ENCODE measurements around the gene FATE1. TPM values are rescaled to one million over a fixed set of nuclear protein-coding genes. Genes with fewer than 3 reads are reported as not detected.

The FATE1 gene
- total and polyA plus RNA-seq, 2 of the 8 experiments (the other 6 are each of a cell fraction or from before 2014, with no cell fraction given), result 0.12 TPM; not detected in 1

DNA sequence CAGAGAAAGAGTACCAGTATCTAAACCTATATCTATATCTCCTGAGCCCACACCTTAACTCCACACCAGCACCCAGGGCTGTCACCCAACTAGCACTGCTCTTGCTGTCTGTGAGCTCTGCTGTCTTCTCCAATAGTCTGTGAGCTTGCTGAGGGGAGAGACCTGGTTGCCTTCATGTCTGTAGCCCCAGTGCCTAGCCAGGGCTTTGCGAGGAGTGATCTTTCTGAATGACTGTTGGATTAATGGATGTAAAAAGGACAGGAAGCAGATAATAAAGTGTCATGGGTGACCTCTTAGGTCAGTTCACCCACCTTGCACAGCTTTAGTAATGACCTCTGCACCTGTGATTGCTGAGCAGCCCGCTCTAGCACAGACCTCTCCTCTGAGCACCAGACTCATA is 49.2 kb downstream of the FATE1 start:
- Histone ChIP-seq H3K4me3 (ENCODE audit: extremely low read depth in 1 of 4, insufficient read depth in 2 of 4, low read depth in 3 of 4, low read length in 4 of 4) (no peak overlapping the region), H2BK5ac (ENCODE audit: low read depth, low read length) (no peak overlapping the region), H3K23ac (ENCODE audit: insufficient read length) (no peak overlapping the region), H3K36me3 (ENCODE audit: control insufficient read depth in 2 of 4, insufficient read depth in 4 of 4, low read length in 3 of 4) (no peaks in the 10 kb centered on the region), H3K4ac (replicated peaks; ENCODE audit: insufficient read length, low read depth, low read length) (no peak overlapping the region), H4K5ac (ENCODE audit: insufficient read length, low read depth, low read length) (no peak overlapping the region), H2BK20ac (ENCODE audit: low read length) (no peak overlapping the region), H3K27ac (ENCODE audit: low read depth, low read length) (no peak overlapping the region), H3K56ac (replicated peaks; ENCODE audit: insufficient read length, low read depth, low read length) (no peak overlapping the region), H4K91ac (replicated peaks; ENCODE audit: insufficient read length, low read length) (no peak overlapping the region), H2BK15ac (ENCODE audit: low read length) (no peak overlapping the region), H3K79me2 (ENCODE audit: control insufficient read depth in 1 of 2, insufficient read depth in 2 of 2, low read length in 2 of 2) (no peaks in the 10 kb centered on the region), H3K9ac (replicated peaks in 1 of 4; ENCODE audit: extremely low read depth in 1 of 4, low read depth in 3 of 4, low read length in 3 of 4) (no peak overlapping the region), H2AFZ (ENCODE audit: low read length) (no peak overlapping the region), H3K23me2 (ENCODE audit: low read depth, low read length) (no peaks in the 10 kb centered on the region), H2BK120ac (replicated peaks; ENCODE audit: low read depth, low read length) (no peak overlapping the region), H3K14ac (ENCODE audit: insufficient read length) (no peak overlapping the region), H3K4me2 (ENCODE audit: insufficient read depth in 1 of 2, low read depth in 2 of 2, low read length in 2 of 2) (no peak overlapping the region), H2AK5ac (ENCODE audit: low read depth, low read length) (no peak overlapping the region), H3K79me1 (ENCODE audit: low read depth, low read length) (no peaks in the 10 kb centered on the region), H2BK12ac (ENCODE audit: low read depth, low read length) (no peak overlapping the region), H4K8ac (ENCODE audit: extremely low read depth, insufficient read depth, low read length) (no peak overlapping the region), H3K27me3 (replicated peaks in 1 of 4; ENCODE audit: control insufficient read depth in 3 of 4, extremely low read depth in 1 of 4, insufficient read depth in 3 of 4, low read length in 3 of 4) (no peaks in the 10 kb centered on the region), H3K18ac (ENCODE audit: extremely low read depth, low read length) (no peak overlapping the region), H3K9me3 (ENCODE audit: insufficient read depth in 2 of 2, low read depth in 1 of 2, low read length in 1 of 2) (no peaks in the 10 kb centered on the region), H3K4me1 (replicated peaks in 1 of 4; ENCODE audit: control insufficient read depth in 3 of 4, insufficient read depth in 4 of 4, low read length in 3 of 4) (no peaks in the 10 kb centered on the region), H4K20me1 (replicated peaks in 1 of 2; ENCODE audit: control insufficient read depth in 1 of 2, insufficient read depth in 2 of 2, low read length in 2 of 2) (no peaks in the 10 kb centered on the region)
- DNase-seq (ENCODE audit: low read depth in 1 of 2, low spot score in 2 of 2), result no peak
- FAIRE-seq, result no peak
- ChIA-PET CTCF (ENCODE audit: partially characterized antibody) (interaction anchor here (1.3 to 1.8 kb wide), 2 partner anchors 8 to 12 kb away, joined by 3 to 5 read pairs; no protein-coding TSS in a partner anchor), POLR2A (ENCODE audit: partially characterized antibody) (no interaction called here)
- no peak for TF ChIP-seq KDM4A (IDR thresholded peaks at IDR 0.05; ENCODE audit: low read depth, low read length, severe bottlenecking)
- 100% methylated on average over 1 of the region's 2 CpGs; no CpG with 5 or more reads in 1 of the 2 experiments for WGBS, 2 experiments (ENCODE audit: extremely low coverage in 1 of 2, insufficient coverage in 1 of 2, insufficient read length in 1 of 2, insufficient replicate concordance in 2 of 2, low coverage in 1 of 2, low lambda C conversion rate in 2 of 2, missing lambda C conversion rate in 1 of 2)

Data from H1 (cell line).